Daoy (cell line): Measurements from ENCODE around the gene OR4K14. TPM values are rescaled to one million over a fixed set of nuclear protein-coding genes. Genes with fewer than 3 reads are reported as not detected.
A peak's percentile ranks its signal among the peaks of the same experiment; 100 is the strongest.
"Not testable (repeated sequence)": the region's sequence is repeated elsewhere in the genome, so short reads cannot be mapped to it uniquely, and the experiment has no call there.

Source experiments
- DNase-seq: peaks from one replicate; pipeline ENCODE4 v3.0.0-alpha.2; 2015; ENCODE audit warnings: low read depth
- total RNA-seq: library from RNA; depleted of rRNA; stranded (reverse); fragments of >200 nt; shearing (Covaris generic); gene quantifications from 2 replicates; pipeline ENCODE4 v1.2.3, GENCODE V29; 2014; rRNA removed

OR4K14 gene, protein sequence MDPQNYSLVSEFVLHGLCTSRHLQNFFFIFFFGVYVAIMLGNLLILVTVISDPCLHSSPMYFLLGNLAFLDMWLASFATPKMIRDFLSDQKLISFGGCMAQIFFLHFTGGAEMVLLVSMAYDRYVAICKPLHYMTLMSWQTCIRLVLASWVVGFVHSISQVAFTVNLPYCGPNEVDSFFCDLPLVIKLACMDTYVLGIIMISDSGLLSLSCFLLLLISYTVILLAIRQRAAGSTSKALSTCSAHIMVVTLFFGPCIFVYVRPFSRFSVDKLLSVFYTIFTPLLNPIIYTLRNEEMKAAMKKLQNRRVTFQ
- total RNA-seq, result not detected in 2 replicates

DNA sequence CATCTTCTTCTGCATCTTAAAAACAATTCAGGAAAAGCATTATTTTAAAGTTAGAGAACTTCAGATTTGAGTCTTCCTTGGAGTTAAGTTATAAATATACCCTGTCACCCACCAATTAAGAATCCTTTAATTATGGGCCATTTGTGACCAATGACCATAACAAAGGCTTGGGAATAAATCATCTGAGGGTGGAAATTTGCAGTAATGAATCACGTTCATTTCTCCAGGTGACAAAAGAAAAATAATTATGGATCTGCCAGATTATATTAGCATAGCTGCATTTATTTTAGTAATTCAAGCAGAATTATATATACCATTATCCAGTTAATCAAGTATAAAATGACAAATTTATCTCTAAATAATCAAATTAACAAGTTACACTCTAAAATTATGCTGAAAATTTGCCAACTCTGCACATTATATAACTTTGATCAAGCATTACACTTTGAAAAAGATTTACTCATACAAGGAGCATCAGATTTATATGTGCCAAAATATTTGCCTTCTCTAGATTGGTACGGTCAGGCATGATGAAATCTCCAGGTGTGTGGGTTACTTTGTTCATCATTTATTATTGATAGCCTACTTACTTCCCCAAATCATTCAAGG is at the start of gene OR4K14:
Gene OR4K14, minus strand, starts transcription at position 51 of the 609 bp plus-strand sequence. CDS start 4,114 bp downstream, outside the sequence.
- no peak for DNase-seq

DNA sequence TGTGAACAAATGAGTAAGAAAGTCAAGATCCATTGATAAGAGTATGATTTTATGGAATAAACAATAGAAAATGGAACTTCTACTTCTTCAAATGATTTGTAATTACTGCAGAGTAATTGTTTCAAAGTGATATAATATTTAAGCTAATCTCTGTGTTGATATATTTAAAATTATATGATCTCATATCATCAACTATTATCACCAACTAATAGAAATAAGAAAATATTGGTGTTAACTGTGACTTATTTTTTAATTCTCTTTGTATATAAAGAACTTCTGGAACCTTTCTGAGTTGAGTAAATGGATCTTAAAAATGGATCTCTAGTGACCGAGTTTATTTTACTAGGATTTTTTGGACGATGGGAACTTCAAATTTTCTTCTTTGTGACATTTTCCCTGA is 40.6 kb upstream of the OR4K14 start, which contains the start of gene OR4L1:
Gene OR4L1, plus strand, starts transcription at position 301 of the 400 bp plus-strand sequence. Its CDS starts 0 bp downstream, at position 301.
- DNase-seq, result no peak

DNA sequence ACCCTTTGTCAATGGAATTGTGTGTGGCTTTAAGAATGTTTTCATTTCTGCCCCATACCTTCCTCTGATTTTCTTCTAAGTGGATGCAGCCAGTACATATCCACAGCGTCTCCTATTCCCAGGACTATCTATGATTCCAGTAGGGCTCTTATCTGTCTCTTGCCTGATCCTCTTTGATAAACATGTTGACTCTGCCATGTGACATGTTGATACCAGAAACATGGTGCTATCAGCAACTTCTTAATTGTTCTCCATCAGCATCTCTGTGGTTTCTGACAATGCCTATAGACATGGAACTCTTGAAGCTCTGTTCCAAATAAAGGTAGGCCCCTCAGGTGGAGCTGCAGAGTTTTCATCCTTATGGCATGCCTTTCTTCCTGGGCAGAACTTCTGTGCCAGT is 29.1 kb upstream of the OR4K14 start:
- no peak for DNase-seq

DNA sequence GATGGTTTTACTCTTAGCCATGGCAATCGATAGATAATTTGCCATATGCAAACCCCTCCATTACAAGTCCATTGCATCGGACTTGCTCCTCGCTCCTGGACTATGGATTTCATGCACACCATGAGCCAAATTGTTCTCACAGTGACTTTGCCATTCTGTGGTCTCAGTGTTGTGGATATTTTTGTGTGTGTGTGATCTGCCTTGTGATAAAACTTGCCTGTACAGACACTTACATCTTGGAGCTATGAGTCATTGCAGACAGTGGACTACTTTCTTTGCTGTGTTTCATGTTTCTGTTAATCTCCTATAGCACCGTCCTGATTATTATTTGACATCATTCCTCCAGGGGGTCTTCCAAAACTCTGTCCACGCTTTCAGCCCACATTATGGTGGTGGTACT is 25.1 kb upstream of the OR4K14 start:
- no peak for DNase-seq

DNA sequence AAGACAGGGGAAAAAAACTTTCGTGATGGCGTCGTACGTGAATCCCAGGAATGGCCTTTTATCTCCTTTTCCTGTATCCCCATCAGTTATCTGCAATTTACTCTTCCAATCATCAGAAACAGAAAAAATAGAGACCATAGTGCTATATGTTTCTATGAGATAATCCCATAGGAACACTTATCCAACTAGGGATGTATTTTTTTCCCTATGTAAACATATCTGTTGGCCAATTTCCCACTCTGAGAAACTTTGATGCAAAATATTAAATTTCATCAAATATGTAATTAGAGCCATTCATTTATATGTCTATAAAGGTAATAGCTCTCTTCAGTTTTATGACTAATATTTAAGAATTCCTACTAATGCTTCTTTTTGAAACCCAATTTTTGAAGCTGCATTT is 16.8 kb upstream of the OR4K14 start, which contains the start of gene OR4K13:
Gene OR4K13, minus strand, starts transcription at position 101 of the 400 bp plus-strand sequence. CDS start 1,280 bp downstream, outside the sequence.
- no peak for DNase-seq

DNA sequence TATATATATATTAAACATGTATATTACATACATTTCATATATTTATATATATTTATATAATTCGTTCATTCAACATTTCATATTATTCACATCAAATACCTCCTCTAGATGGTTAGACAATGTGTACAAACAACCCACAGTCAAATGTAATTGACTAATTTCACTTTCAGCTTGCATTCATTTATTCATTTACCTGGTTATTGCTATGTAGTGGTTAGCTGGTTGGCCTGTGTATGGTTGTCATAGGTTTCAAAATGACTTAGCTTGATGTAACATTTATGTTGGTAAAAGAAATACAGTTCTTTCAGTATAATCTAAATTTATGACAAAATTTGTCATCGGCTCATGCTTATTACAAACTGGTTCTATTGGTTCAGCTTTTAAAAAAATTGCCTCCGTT is 16.3 kb upstream of the OR4K14 start:
- DNase-seq, result no peak

DNA sequence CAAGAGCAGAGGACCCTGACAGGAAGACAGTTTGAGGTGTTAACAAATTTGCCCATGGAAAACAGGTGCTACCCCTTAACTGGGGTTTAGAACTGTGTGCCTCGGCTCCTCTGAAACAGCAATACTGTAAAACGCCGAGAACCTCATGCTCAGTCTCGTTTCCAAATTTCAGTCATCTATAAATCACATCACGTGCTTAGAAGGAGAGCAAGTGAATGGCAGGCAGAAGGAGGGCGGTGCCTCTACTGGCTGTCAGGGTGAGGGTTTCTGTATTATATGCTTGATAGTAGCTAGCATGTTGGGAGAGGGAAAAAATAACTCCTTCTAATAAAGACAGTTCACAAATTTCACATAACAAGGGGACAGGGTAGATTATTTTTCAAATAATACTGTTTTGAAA is 12.0 kb upstream of the OR4K14 start:
- DNase-seq, result peak; percentile 5

DNA sequence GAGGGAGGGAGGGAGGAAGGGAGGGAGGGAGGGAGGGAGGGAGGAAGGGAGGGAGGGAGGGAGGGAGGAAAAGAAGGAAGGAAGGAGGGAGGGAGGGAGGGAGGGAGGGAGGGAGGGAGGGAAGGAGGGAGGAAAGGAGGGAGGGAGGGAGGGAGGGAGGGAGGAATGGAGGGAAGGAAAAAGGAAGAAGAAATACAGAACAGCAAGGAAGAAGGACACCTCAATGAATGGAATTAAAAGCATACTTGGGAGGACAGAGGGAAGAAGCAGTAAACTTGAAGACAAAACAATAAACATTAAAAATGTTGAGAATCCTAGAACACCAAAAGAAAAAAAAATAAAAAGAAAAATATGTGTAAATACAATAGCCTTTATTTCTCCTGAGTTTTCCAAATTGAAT is 11.0 kb downstream of the OR4K14 start:
- DNase-seq, result no peak

DNA sequence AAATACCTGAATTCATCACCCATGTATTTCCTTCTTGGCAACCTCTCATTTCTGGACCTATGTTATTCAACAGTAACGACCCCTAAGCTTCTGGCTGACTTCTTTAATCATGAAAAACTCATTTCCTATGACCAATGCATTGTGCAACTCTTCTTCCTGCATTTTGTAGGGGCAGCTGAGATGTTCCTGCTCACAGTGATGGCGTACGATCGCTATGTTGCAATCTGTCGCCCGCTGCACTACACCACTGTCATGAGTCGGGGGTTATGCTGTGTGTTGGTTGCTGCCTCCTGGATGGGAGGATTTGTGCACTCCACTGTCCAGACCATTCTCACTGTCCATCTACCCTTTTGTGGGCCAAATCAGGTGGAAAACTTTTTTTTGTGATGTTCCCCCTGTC is 16.8 kb downstream of the OR4K14 start:
- DNase-seq, result peak; percentile 47

DNA sequence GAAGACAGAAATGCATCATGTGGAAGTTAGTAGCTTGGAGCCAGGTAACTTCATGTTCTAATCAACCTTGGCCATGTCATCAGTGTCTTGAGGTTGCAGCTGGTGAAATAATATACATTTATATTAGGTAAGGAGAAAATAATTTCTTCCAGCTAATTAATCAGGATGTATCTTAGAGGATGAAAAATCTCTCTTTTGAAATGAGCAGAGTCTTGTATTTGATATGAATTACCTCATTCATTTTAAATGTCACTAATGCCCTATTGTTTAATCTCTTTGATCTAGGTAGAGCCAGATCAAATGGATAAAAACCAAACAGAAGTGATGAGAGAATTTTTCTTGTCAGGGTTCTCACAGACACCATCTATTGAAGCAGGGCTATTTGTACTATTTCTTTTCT is 17.2 kb downstream of the OR4K14 start, which contains the start of gene OR4Q2:
Gene OR4Q2, plus strand, starts transcription at position 301 of the 400 bp plus-strand sequence.
- DNase-seq, result no peak

DNA sequence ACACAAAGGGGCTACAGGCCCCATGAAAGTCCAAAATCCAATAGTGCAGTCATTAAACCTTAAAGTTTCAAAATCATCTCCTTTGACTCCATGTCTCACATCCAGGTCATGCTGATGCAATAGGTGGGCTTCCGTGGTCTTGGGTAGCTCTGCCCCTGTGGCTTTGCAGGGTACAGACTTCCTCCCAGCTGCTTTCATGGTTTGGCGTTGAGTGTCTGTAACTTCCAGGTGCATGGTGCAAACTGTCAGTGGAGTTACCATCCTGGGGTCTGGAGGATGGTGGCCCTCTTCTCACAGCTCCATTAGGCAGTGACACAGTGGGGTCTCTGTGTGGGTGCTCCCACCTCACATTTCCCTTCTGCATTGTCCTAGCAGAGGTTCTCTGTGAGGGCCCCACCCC is 25.7 kb downstream of the OR4K14 start:
- no peak for DNase-seq

DNA sequence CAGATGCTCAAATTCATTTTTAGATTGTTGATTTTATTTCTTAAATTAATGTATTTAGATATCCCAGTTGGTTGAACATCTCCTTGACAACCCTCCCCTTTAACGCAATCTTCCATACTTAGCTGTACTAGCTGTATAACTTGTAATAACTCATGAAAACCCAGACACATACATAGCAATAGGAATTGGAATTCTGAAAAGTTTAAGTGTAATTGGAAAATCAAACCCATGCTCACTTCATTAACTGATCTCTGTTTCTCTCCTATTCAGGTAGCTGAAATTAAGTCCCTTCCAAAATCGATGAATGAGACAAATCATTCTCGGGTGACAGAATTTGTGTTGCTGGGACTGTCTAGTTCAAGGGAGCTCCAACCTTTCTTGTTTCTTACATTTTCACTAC is 43.8 kb downstream of the OR4K14 start, which contains the start of gene OR4K15:
Gene OR4K15, plus strand, starts transcription at position 301 of the 400 bp plus-strand sequence. Its CDS starts 0 bp downstream, at position 301.
- no peak for DNase-seq

DNA sequence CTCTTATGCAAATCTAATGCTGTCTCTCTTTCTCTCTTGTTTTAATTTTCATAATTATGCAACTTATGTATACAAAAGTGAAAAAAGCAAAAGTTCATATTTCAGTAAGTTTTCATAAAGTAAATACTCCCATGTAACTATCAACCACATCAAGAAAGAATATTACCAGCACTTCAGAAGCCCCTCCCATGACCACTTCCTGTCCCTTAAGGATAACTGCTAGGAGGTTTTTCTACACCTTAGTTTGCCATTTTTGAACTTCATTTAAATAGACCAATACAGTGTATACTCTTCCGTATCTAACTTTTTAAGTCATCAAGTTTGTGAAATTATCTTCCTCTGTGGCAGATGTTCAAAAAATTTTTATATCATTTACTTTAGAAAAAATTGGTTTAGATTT is 44.3 kb downstream of the OR4K14 start:
- no peak for DNase-seq

DNA sequence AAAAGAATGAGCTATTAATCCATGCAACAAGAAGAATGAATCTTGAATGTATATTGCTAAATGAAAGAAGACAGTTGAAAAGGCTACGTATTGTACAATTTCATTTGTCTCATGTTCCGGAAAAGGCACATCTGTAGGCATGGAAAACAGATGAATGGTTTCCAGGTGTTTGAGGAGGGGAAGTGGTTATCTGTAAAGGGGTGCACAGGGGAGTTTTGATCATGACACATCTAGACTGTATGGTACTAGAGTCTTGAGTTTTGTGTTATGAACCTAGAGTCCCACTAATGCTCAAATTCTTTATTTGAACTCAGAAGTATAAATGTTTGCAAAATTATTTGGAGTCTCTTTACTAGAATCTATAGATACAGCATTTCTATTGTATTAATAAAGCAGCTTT is 49.4 kb downstream of the OR4K14 start:
- not testable (repeated sequence) for DNase-seq

Other genes starting within 250 kb of the OR4K14 start
- not detected in 2 replicates for gene OR4M1, start 245.8 kb downstream of the OR4K14 start, total RNA-seq
- gene OR4N2, start 215.5 kb downstream of the OR4K14 start, total RNA-seq, result not detected in 2 replicates
- not detected in 2 replicates for gene OR4K2, start 144.2 kb downstream of the OR4K14 start, total RNA-seq
- gene OR4K5, start 98.7 kb downstream of the OR4K14 start, total RNA-seq, result not detected in 2 replicates
- gene OR4K1, start 88.4 kb downstream of the OR4K14 start, total RNA-seq, result not detected in 2 replicates
- not detected in 2 replicates for gene OR4K15, start 43.7 kb downstream of the OR4K14 start, total RNA-seq
- not detected in 2 replicates for gene OR4Q2, start 17.1 kb downstream of the OR4K14 start, total RNA-seq
- gene OR4K13, start 16.7 kb upstream of the OR4K14 start, total RNA-seq, result not detected in 2 replicates
- not detected in 2 replicates for gene OR4L1, start 40.7 kb upstream of the OR4K14 start, total RNA-seq
- not detected in 2 replicates for gene OR4K17, start 91.4 kb upstream of the OR4K14 start, total RNA-seq
- not detected in 2 replicates for gene OR4N5, start 119.5 kb upstream of the OR4K14 start, total RNA-seq
- gene OR11G2, start 171.6 kb upstream of the OR4K14 start, total RNA-seq, result not detected in 2 replicates
- gene OR11H6, start 204.4 kb upstream of the OR4K14 start, total RNA-seq, result not detected in 2 replicates
- not detected in 2 replicates for gene OR11H7, start 209.7 kb upstream of the OR4K14 start, total RNA-seq
- not detected in 2 replicates for gene OR11H4, start 220.0 kb upstream of the OR4K14 start, total RNA-seq